Stimulated activated CD8-positive, alpha-beta memory T cell treated with anti-CD3 and anti-CD28 coated beads, Interleukin-4, amount 100 ng/mL, for 24 hours (primary cell): Measurements from ENCODE around the gene CASKIN1.

Experiments
- DNase-seq: peaks from one replicate; pipeline ENCODE4 v3.0.0-alpha.2; 2020; ENCODE audit warnings: low read depth

Gene CASKIN1

GRCh38 chr16:2176047-2176446, 20.4 kb downstream of the CASKIN1 start:
- DNase-seq = no peak

- no peak for DNase-seq
These were observed 21.0 kb downstream of the CASKIN1 start for GRCh38 chr16:2175454-2175853.

GRCh38 chr16:2174396-2175131, 21.8 kb downstream of the CASKIN1 start:
- DNase-seq = no peak

GRCh38 chr16:2173916-2174315, 22.5 kb downstream of the CASKIN1 start:
- DNase-seq = no peak

- no peak for DNase-seq
These were observed 23.0 kb downstream of the CASKIN1 start for GRCh38 chr16:2173366-2173765.

- DNase-seq = no peak
These were observed 23.6 kb downstream of the CASKIN1 start for GRCh38 chr16:2172688-2173335.

GRCh38 chr16:2171601-2172178, 24.7 kb downstream of the CASKIN1 start:
- DNase-seq = no peak

GRCh38 chr16:2170587-2171435, 25.6 kb downstream of the CASKIN1 start:
- DNase-seq = no peak

GRCh38 chr16:2170080-2170479, 26.3 kb downstream of the CASKIN1 start:
- DNase-seq = no peak

GRCh38 chr16:2167068-2167638, 29.3 kb downstream of the CASKIN1 start:
- no peak for DNase-seq

- no peak for DNase-seq
These were observed 29.9 kb downstream of the CASKIN1 start for GRCh38 chr16:2166263-2167067.

GRCh38 chr16:2165861-2166260, 30.5 kb downstream of the CASKIN1 start:
- no peak for DNase-seq

GRCh38 chr16:2163211-2163881, 33.1 kb downstream of the CASKIN1 start:
- no peak for DNase-seq

GRCh38 chr16:2162676-2163118, 33.7 kb downstream of the CASKIN1 start:
- no peak for DNase-seq

GRCh38 chr16:2161911-2162310, 34.5 kb downstream of the CASKIN1 start:
- DNase-seq = no peak

GRCh38 chr16:2160915-2161551, 35.4 kb downstream of the CASKIN1 start:
- no peak for DNase-seq

- no peak for DNase-seq
These were observed 37.1 kb downstream of the CASKIN1 start for GRCh38 chr16:2159175-2159838.

GRCh38 chr16:2158262-2158638, 38.2 kb downstream of the CASKIN1 start:
- no peak for DNase-seq

- DNase-seq = no peak
These were observed 38.7 kb downstream of the CASKIN1 start for GRCh38 chr16:2157480-2158261.
